ENCODE results near the gene BCL2L12.

Gene BCL2L12

GRCh38 chr19:49654581-49654980 lies 11.2 kb upstream of the BCL2L12 start:
- Histone ChIP-seq H3K4me3 (ENCODE audit: low read depth in 1 of 5, low read length in 5 of 5) (no peak overlapping the region), H3K36me3 (ENCODE audit: control insufficient read depth in 5 of 5, insufficient read depth in 5 of 5, low read length in 5 of 5) (peaks cover 0 to 94% (median 89%) of the 10 kb centered on the region in 5 donors), H3K27ac (ENCODE audit: low read depth, low read length) (no peak overlapping the region), H3K4me1 (ENCODE audit: control insufficient read depth in 5 of 5, insufficient read depth in 5 of 5, low read length in 5 of 5) (no peaks in the 10 kb centered on the region), H3K9ac (ENCODE audit: low read length in 5 of 5) (no peak overlapping the region), H3K9me3 (ENCODE audit: control insufficient read depth in 5 of 5, low read length in 5 of 5) (no peaks in the 10 kb centered on the region), H3K27me3 (ENCODE audit: control insufficient read depth in 5 of 5, insufficient read depth in 4 of 5, low read length in 5 of 5) (no peaks in the 10 kb centered on the region)

GRCh38 chr19:49655570-49656455 lies 9.9 kb upstream of the BCL2L12 start:
- Histone ChIP-seq H3K9ac (ENCODE audit: low read length in 5 of 5) (no peak overlapping the region), H3K27ac (ENCODE audit: low read depth, low read length) (no peak overlapping the region), H3K27me3 (ENCODE audit: control insufficient read depth in 5 of 5, insufficient read depth in 4 of 5, low read length in 5 of 5) (no peaks in the 10 kb centered on the region), H3K4me3 (ENCODE audit: low read depth in 1 of 5, low read length in 5 of 5) (no peak overlapping the region), H3K36me3 (ENCODE audit: control insufficient read depth in 5 of 5, insufficient read depth in 5 of 5, low read length in 5 of 5) (peaks cover 0 to 95% (median 90%) of the 10 kb centered on the region in 5 donors), H3K4me1 (ENCODE audit: control insufficient read depth in 5 of 5, insufficient read depth in 5 of 5, low read length in 5 of 5) (no peaks in the 10 kb centered on the region), H3K9me3 (ENCODE audit: control insufficient read depth in 5 of 5, low read length in 5 of 5) (no peaks in the 10 kb centered on the region)

GRCh38 chr19:49656456-49657109 lies 9.2 kb upstream of the BCL2L12 start:
- Histone ChIP-seq H3K27me3 (ENCODE audit: control insufficient read depth in 5 of 5, insufficient read depth in 4 of 5, low read length in 5 of 5) (no peaks in the 10 kb centered on the region), H3K9me3 (ENCODE audit: control insufficient read depth in 5 of 5, low read length in 5 of 5) (no peaks in the 10 kb centered on the region), H3K4me3 (ENCODE audit: low read depth in 1 of 5, low read length in 5 of 5) (no peak overlapping the region), H3K4me1 (ENCODE audit: control insufficient read depth in 5 of 5, insufficient read depth in 5 of 5, low read length in 5 of 5) (no peaks in the 10 kb centered on the region), H3K27ac (ENCODE audit: low read depth, low read length) (no peak overlapping the region), H3K36me3 (ENCODE audit: control insufficient read depth in 5 of 5, insufficient read depth in 5 of 5, low read length in 5 of 5) (peaks cover 0 to 95% (median 91%) of the 10 kb centered on the region in 5 donors), H3K9ac (ENCODE audit: low read length in 5 of 5) (no peak overlapping the region)

GRCh38 chr19:49657493-49658138 lies 8.1 kb upstream of the BCL2L12 start:
- H3K36me3 ChIP-seq (ENCODE audit: control insufficient read depth in 5 of 5, insufficient read depth in 5 of 5, low read length in 5 of 5): peaks cover 0 to 99% (median 95%) of the 10 kb centered on the region in 5 donors
- H3K9me3 ChIP-seq (ENCODE audit: control insufficient read depth in 5 of 5, low read length in 5 of 5): no peaks in the 10 kb centered on the region
- no peaks in the 10 kb centered on the region for H3K4me1 ChIP-seq (ENCODE audit: control insufficient read depth in 5 of 5, insufficient read depth in 5 of 5, low read length in 5 of 5)
- no peak overlapping the region for H3K27ac ChIP-seq (ENCODE audit: low read depth, low read length)
- H3K4me3 ChIP-seq (ENCODE audit: low read depth in 1 of 5, low read length in 5 of 5): no peak overlapping the region
- H3K27me3 ChIP-seq (ENCODE audit: control insufficient read depth in 5 of 5, insufficient read depth in 4 of 5, low read length in 5 of 5): no peaks in the 10 kb centered on the region
- no peak overlapping the region for H3K9ac ChIP-seq (ENCODE audit: low read length in 5 of 5)

GRCh38 chr19:49658139-49658517 lies 7.6 kb upstream of the BCL2L12 start:
- Histone ChIP-seq H3K9ac (ENCODE audit: low read length in 5 of 5) (no peak overlapping the region), H3K27me3 (ENCODE audit: control insufficient read depth in 5 of 5, insufficient read depth in 4 of 5, low read length in 5 of 5) (no peaks in the 10 kb centered on the region), H3K9me3 (ENCODE audit: control insufficient read depth in 5 of 5, low read length in 5 of 5) (no peaks in the 10 kb centered on the region), H3K4me1 (ENCODE audit: control insufficient read depth in 5 of 5, insufficient read depth in 5 of 5, low read length in 5 of 5) (no peaks in the 10 kb centered on the region), H3K4me3 (ENCODE audit: low read depth in 1 of 5, low read length in 5 of 5) (no peak overlapping the region), H3K27ac (ENCODE audit: low read depth, low read length) (no peak overlapping the region), H3K36me3 (ENCODE audit: control insufficient read depth in 5 of 5, insufficient read depth in 5 of 5, low read length in 5 of 5) (peaks cover 0 to 99% (median 95%) of the 10 kb centered on the region in 5 donors)

GRCh38 chr19:49658566-49659442 lies 6.9 kb upstream of the BCL2L12 start:
- Histone ChIP-seq H3K9ac (ENCODE audit: low read length in 5 of 5) (no peak overlapping the region), H3K27ac (ENCODE audit: low read depth, low read length) (no peak overlapping the region), H3K36me3 (ENCODE audit: control insufficient read depth in 5 of 5, insufficient read depth in 5 of 5, low read length in 5 of 5) (peaks cover 0 to 93% (median 90%) of the 10 kb centered on the region in 5 donors)

GRCh38 chr19:49660338-49660961 lies 5.3 kb upstream of the BCL2L12 start:
- H3K4me3 ChIP-seq (ENCODE audit: low read depth in 1 of 5, low read length in 5 of 5): no peak overlapping the region
- no peaks in the 10 kb centered on the region for H3K9me3 ChIP-seq (ENCODE audit: control insufficient read depth in 5 of 5, low read length in 5 of 5)
- no peak overlapping the region for H3K27ac ChIP-seq (ENCODE audit: low read depth, low read length)
- no peaks in the 10 kb centered on the region for H3K27me3 ChIP-seq (ENCODE audit: control insufficient read depth in 5 of 5, insufficient read depth in 4 of 5, low read length in 5 of 5)
- peaks cover 0 to 77% (median 75%) of the 10 kb centered on the region in 5 donors for H3K36me3 ChIP-seq (ENCODE audit: control insufficient read depth in 5 of 5, insufficient read depth in 5 of 5, low read length in 5 of 5)
- H3K9ac ChIP-seq (ENCODE audit: low read length in 5 of 5): no peak overlapping the region
- H3K4me1 ChIP-seq (ENCODE audit: control insufficient read depth in 5 of 5, insufficient read depth in 5 of 5, low read length in 5 of 5): peaks cover 0 to 18% (median 16%) of the 10 kb centered on the region in 5 donors

More at GRCh38 chr19:49658566-49659442, 6.9 kb upstream of the BCL2L12 start:
- H3K4me1 ChIP-seq (ENCODE audit: control insufficient read depth in 5 of 5, insufficient read depth in 5 of 5, low read length in 5 of 5): peaks cover 0 to 4% (median under 1%) of the 10 kb centered on the region in 5 donors
- H3K27me3 ChIP-seq (ENCODE audit: control insufficient read depth in 5 of 5, insufficient read depth in 4 of 5, low read length in 5 of 5): no peaks in the 10 kb centered on the region
- H3K9me3 ChIP-seq (ENCODE audit: control insufficient read depth in 5 of 5, low read length in 5 of 5): no peaks in the 10 kb centered on the region
- no peak overlapping the region for H3K4me3 ChIP-seq (ENCODE audit: low read depth in 1 of 5, low read length in 5 of 5)

GRCh38 chr19:49662011-49662410 lies 3.7 kb upstream of the BCL2L12 start:
- no peak overlapping the region for H3K9ac ChIP-seq (ENCODE audit: low read length in 5 of 5)
- no peaks in the 10 kb centered on the region for H3K27me3 ChIP-seq (ENCODE audit: control insufficient read depth in 5 of 5, insufficient read depth in 4 of 5, low read length in 5 of 5)
- no peak overlapping the region for H3K27ac ChIP-seq (ENCODE audit: low read depth, low read length)
- peaks cover 0 to 61% (median 59%) of the 10 kb centered on the region in 5 donors for H3K36me3 ChIP-seq (ENCODE audit: control insufficient read depth in 5 of 5, insufficient read depth in 5 of 5, low read length in 5 of 5)
- H3K9me3 ChIP-seq (ENCODE audit: control insufficient read depth in 5 of 5, low read length in 5 of 5): no peaks in the 10 kb centered on the region
- no peak overlapping the region for H3K4me3 ChIP-seq (ENCODE audit: low read depth in 1 of 5, low read length in 5 of 5)
- H3K4me1 ChIP-seq (ENCODE audit: control insufficient read depth in 5 of 5, insufficient read depth in 5 of 5, low read length in 5 of 5): peaks cover 0 to 30% (median 26%) of the 10 kb centered on the region in 5 donors

- Histone ChIP-seq H3K27me3 (ENCODE audit: control insufficient read depth in 5 of 5, insufficient read depth in 4 of 5, low read length in 5 of 5) (no peaks in the 10 kb centered on the region), H3K4me1 (ENCODE audit: control insufficient read depth in 5 of 5, insufficient read depth in 5 of 5, low read length in 5 of 5) (peaks cover 0 to 30% (median 26%) of the 10 kb centered on the region in 5 donors), H3K27ac (ENCODE audit: low read depth, low read length) (no peak overlapping the region), H3K36me3 (ENCODE audit: control insufficient read depth in 5 of 5, insufficient read depth in 5 of 5, low read length in 5 of 5) (peaks cover 0 to 53% (median 48%) of the 10 kb centered on the region in 5 donors), H3K9ac (ENCODE audit: low read length in 5 of 5) (peak overlapping the region in 1 of 5 donors; percentile 17), H3K4me3 (ENCODE audit: low read depth in 1 of 5, low read length in 5 of 5) (no peak overlapping the region), H3K9me3 (ENCODE audit: control insufficient read depth in 5 of 5, low read length in 5 of 5) (no peaks in the 10 kb centered on the region)
These were observed 2.5 kb upstream of the BCL2L12 start for GRCh38 chr19:49663224-49663623.
